ENCODE measurements around the gene PKIB.

- TF ChIP-seq CTCF (IDR thresholded peaks at IDR 0.05) (no peak), EZH2phosphoT487 (IDR thresholded peaks at IDR 0.05) (no peak)
These were observed 31.6 kb downstream of the PKIB start for GRCh38 chr6:122641819-122642218.

Data from neural progenitor cell (in vitro differentiated cells).